CD4-positive, CD25-positive, alpha-beta regulatory T cell (primary cell): ENCODE data around the gene AUTS2. TPM values are rescaled to one million over a fixed set of nuclear protein-coding genes. Genes with fewer than 3 reads are reported as not detected.
A peak's percentile ranks its signal among the peaks of the same experiment; 100 is the strongest.

Source experiments
- ATAC-seq, 2 donors: fragments of 150-1000 bp; cut with Tn5 transposase; one replicate each; pipeline ENCODE4 v1.10.0; 2021; ENCODE audit warnings: low read depth in 2 of 2, moderate number of reproducible peaks in 2 of 2, moderate library complexity in 1 of 2
- DNase-seq, 3 donors: peaks; one replicate each; pipeline versions ENCODE4 v3.0.0 to v3.0.0-alpha.2; 2012 to 2022; ENCODE audit warnings: mixed read lengths in 1 of 3
- H3K27ac ChIP-seq: one replicate; pipeline ENCODE4 v1.7.0; 2013; ENCODE audit warnings: mild to moderate bottlenecking, low read length; ENCODE audit not compliant: insufficient read depth, poor library complexity, severe bottlenecking
- H3K27me3 ChIP-seq: one replicate; pipeline ENCODE4 v1.7.0; 2013; ENCODE audit warnings: low read length; ENCODE audit not compliant: control insufficient read depth, insufficient read depth
- H3K36me3 ChIP-seq: one replicate; pipeline ENCODE4 v1.7.0; 2013; ENCODE audit warnings: mild to moderate bottlenecking, low read length, moderate library complexity; ENCODE audit not compliant: control insufficient read depth, insufficient read depth
- H3K4me1 ChIP-seq: 2 replicates; pipeline ENCODE4 v1.7.0; 2013; ENCODE audit warnings: mild to moderate bottlenecking, low read length; ENCODE audit not compliant: insufficient read depth, control insufficient read depth, poor library complexity, severe bottlenecking
- H3K4me3 ChIP-seq: one replicate; pipeline ENCODE4 v1.7.0; 2013; ENCODE audit warnings: low read depth, mild to moderate bottlenecking, low read length, moderate library complexity
- H3K9me3 ChIP-seq, 2 experiments: 1 replicate in 1 of 2; 2 replicates in 1 of 2; pipeline ENCODE4 v1.7.0; 2013; ENCODE audit warnings: low read length in 2 of 2, mild to moderate bottlenecking in 1 of 2, moderate library complexity in 1 of 2; ENCODE audit not compliant: control insufficient read depth in 2 of 2
- H3K27ac Mint-ChIP-seq, 3 donors: one replicate each; pipeline ENCODE4 v1.8.0; 2020 to 2022; ENCODE audit warnings: mild to moderate bottlenecking in 3 of 3, mixed read lengths in 3 of 3, moderate library complexity in 2 of 3
- H3K27me3 Mint-ChIP-seq: one replicate; pipeline ENCODE4 v1.8.0; 2022; ENCODE audit warnings: mild to moderate bottlenecking, mixed read lengths
- H3K36me3 Mint-ChIP-seq: one replicate; pipeline ENCODE4 v1.8.0; 2020; ENCODE audit warnings: mixed read lengths
- H3K4me1 Mint-ChIP-seq, 4 donors: one replicate each; pipeline ENCODE4 v1.8.0; 2020 to 2022; ENCODE audit warnings: mixed read lengths in 4 of 4, mild to moderate bottlenecking in 1 of 4
- H3K4me3 Mint-ChIP-seq, 4 donors: one replicate each; pipeline ENCODE4 v1.8.0; 2020 to 2022; ENCODE audit warnings: mild to moderate bottlenecking in 4 of 4, mixed read lengths in 4 of 4, moderate library complexity in 3 of 4
- H3K9me3 Mint-ChIP-seq, 7 donors: one replicate each; pipeline ENCODE4 v1.8.0; 2020 to 2022; ENCODE audit warnings: mixed read lengths in 7 of 7, mild to moderate bottlenecking in 3 of 7, moderate library complexity in 2 of 7
- polyA plus RNA-seq, 4 donors: library from polyadenylated mRNA; unstranded; fragments of 300-500 nt; fragmentation: Illumina TruSeq; gene quantifications; one replicate each; pipeline ENCODE4 v1.2.3, GENCODE V29; 2021
- total RNA-seq: library from RNA; stranded (reverse); gene quantifications from one replicate; pipeline ENCODE4 v1.2.3, GENCODE V29; 2022

AUTS2 gene
- total and polyA plus RNA-seq, 5 donors from 2014 or later, result 0.47 to 32.4 (median 0.74) TPM

GRCh38 chr7:70631718-70632117, 1033.4 kb downstream of the AUTS2 start:
- H3K4me1 Mint-ChIP-seq, result no peaks in the 10 kb centered on the region
- H3K9me3 Mint-ChIP-seq, result peaks cover 0 to 5% (median 2%) of the 10 kb centered on the region in 7 donors
- Histone ChIP-seq H3K9me3 (no peaks in the 10 kb centered on the region), H3K36me3 (no peaks in the 10 kb centered on the region), H3K4me3 (no peak overlapping the region), H3K27ac (no peak overlapping the region), H3K27me3 (no peaks in the 10 kb centered on the region), H3K4me1 (no peaks in the 10 kb centered on the region)
- no peak overlapping the region for H3K27ac Mint-ChIP-seq
- ATAC-seq (no peak), DNase-seq (no peak)
- no peaks in the 10 kb centered on the region for H3K27me3 Mint-ChIP-seq
- peaks cover 1% of the 10 kb centered on the region for H3K36me3 Mint-ChIP-seq
- H3K4me3 Mint-ChIP-seq, result no peak overlapping the region

GRCh38 chr7:70632400-70632799, 1034.1 kb downstream of the AUTS2 start:
- no peaks in the 10 kb centered on the region for H3K27me3 Mint-ChIP-seq
- no peaks in the 10 kb centered on the region for H3K36me3 ChIP-seq
- DNase-seq (no peak), ATAC-seq (no peak)
- H3K4me1 ChIP-seq, result no peaks in the 10 kb centered on the region
- H3K9me3 ChIP-seq, result no peaks in the 10 kb centered on the region
- H3K4me3 Mint-ChIP-seq, result no peak overlapping the region
- H3K27me3 ChIP-seq, result no peaks in the 10 kb centered on the region
- H3K27ac ChIP-seq, result no peak overlapping the region
- H3K36me3 Mint-ChIP-seq, result no peaks in the 10 kb centered on the region
- H3K9me3 Mint-ChIP-seq, result peaks cover 0 to 4% (median 2%) of the 10 kb centered on the region in 7 donors
- no peak overlapping the region for H3K4me3 ChIP-seq
- H3K27ac Mint-ChIP-seq, result no peak overlapping the region
- H3K4me1 Mint-ChIP-seq, result no peaks in the 10 kb centered on the region

- Histone ChIP-seq H3K36me3 (no peaks in the 10 kb centered on the region), H3K27ac (no peak overlapping the region), H3K4me3 (no peak overlapping the region), H3K4me1 (no peaks in the 10 kb centered on the region), H3K9me3 (no peaks in the 10 kb centered on the region), H3K27me3 (no peaks in the 10 kb centered on the region)
- no peak for DNase-seq
- no peak for ATAC-seq
- Mint-ChIP-seq H3K9me3 (peaks cover 0 to 4% (median 0%) of the 10 kb centered on the region in 7 donors), H3K27me3 (no peaks in the 10 kb centered on the region), H3K4me1 (no peaks in the 10 kb centered on the region), H3K4me3 (no peak overlapping the region), H3K36me3 (no peaks in the 10 kb centered on the region), H3K27ac (no peak overlapping the region)
Measured at GRCh38 chr7:70634071-70634470, 1035.8 kb downstream of the AUTS2 start.

- Mint-ChIP-seq H3K36me3 (no peaks in the 10 kb centered on the region), H3K4me1 (no peaks in the 10 kb centered on the region), H3K27me3 (no peaks in the 10 kb centered on the region), H3K4me3 (no peak overlapping the region), H3K9me3 (peaks cover 0 to 4% (median 0%) of the 10 kb centered on the region in 7 donors), H3K27ac (no peak overlapping the region)
- Histone ChIP-seq H3K4me3 (no peak overlapping the region), H3K36me3 (no peaks in the 10 kb centered on the region), H3K27ac (no peak overlapping the region), H3K4me1 (no peaks in the 10 kb centered on the region), H3K27me3 (no peaks in the 10 kb centered on the region), H3K9me3 (no peaks in the 10 kb centered on the region)
- no peak for ATAC-seq
- DNase-seq, result no peak
Measured at GRCh38 chr7:70634610-70635068, 1036.4 kb downstream of the AUTS2 start.

GRCh38 chr7:70635633-70636032, 1037.4 kb downstream of the AUTS2 start:
- Mint-ChIP-seq H3K4me3 (no peak overlapping the region), H3K4me1 (no peaks in the 10 kb centered on the region), H3K36me3 (no peaks in the 10 kb centered on the region), H3K9me3 (peaks cover 0 to 4% (median under 1%) of the 10 kb centered on the region in 7 donors), H3K27ac (no peak overlapping the region), H3K27me3 (no peaks in the 10 kb centered on the region)
- no peaks in the 10 kb centered on the region for H3K36me3 ChIP-seq
- no peaks in the 10 kb centered on the region for H3K9me3 ChIP-seq
- ATAC-seq (no peak), DNase-seq (no peak)
- H3K4me1 ChIP-seq, result no peaks in the 10 kb centered on the region
- no peak overlapping the region for H3K27ac ChIP-seq
- H3K27me3 ChIP-seq, result no peaks in the 10 kb centered on the region
- no peak overlapping the region for H3K4me3 ChIP-seq

GRCh38 chr7:70636169-70636568, 1037.9 kb downstream of the AUTS2 start:
- no peaks in the 10 kb centered on the region for H3K36me3 Mint-ChIP-seq
- no peak overlapping the region for H3K4me3 Mint-ChIP-seq
- Histone ChIP-seq H3K4me1 (no peaks in the 10 kb centered on the region), H3K27me3 (no peaks in the 10 kb centered on the region), H3K4me3 (no peak overlapping the region), H3K27ac (no peak overlapping the region), H3K36me3 (no peaks in the 10 kb centered on the region), H3K9me3 (no peaks in the 10 kb centered on the region)
- H3K9me3 Mint-ChIP-seq, result peaks cover 0 to 5% (median 1%) of the 10 kb centered on the region in 7 donors
- no peaks in the 10 kb centered on the region for H3K4me1 Mint-ChIP-seq
- no peaks in the 10 kb centered on the region for H3K27me3 Mint-ChIP-seq
- peak overlapping the region in 1 of 3 donors; percentile 43 for H3K27ac Mint-ChIP-seq
- DNase-seq (no peak), ATAC-seq (no peak)

GRCh38 chr7:70637726-70638125, 1039.5 kb downstream of the AUTS2 start:
- no peaks in the 10 kb centered on the region for H3K9me3 ChIP-seq
- no peak overlapping the region for H3K4me3 Mint-ChIP-seq

More at GRCh38 chr7:70637726-70638125, 1039.5 kb downstream of the AUTS2 start:
- Histone ChIP-seq H3K27me3 (no peaks in the 10 kb centered on the region), H3K27ac (no peak overlapping the region), H3K36me3 (no peaks in the 10 kb centered on the region), H3K4me3 (no peak overlapping the region), H3K4me1 (no peaks in the 10 kb centered on the region)
- H3K27ac Mint-ChIP-seq, result no peak overlapping the region
- DNase-seq, result no peak
- ATAC-seq, result no peak
- H3K36me3 Mint-ChIP-seq, result no peaks in the 10 kb centered on the region
- no peaks in the 10 kb centered on the region for H3K4me1 Mint-ChIP-seq
- peaks cover 0 to 5% (median 1%) of the 10 kb centered on the region in 7 donors for H3K9me3 Mint-ChIP-seq
- no peaks in the 10 kb centered on the region for H3K27me3 Mint-ChIP-seq
